HPDE6-E6E7 (cell line): ENCODE results near the gene FALEC.
"Not testable (repeated sequence)": the region's sequence is repeated elsewhere in the genome, so short reads cannot be mapped to it uniquely, and the experiment has no call there.

Experiments
- DNase-seq: peaks from one replicate; pipeline ENCODE4 v3.0.0; 2011; ENCODE audit warnings: missing footprints; ENCODE audit errors: extremely low spot score

FALEC gene

DNA sequence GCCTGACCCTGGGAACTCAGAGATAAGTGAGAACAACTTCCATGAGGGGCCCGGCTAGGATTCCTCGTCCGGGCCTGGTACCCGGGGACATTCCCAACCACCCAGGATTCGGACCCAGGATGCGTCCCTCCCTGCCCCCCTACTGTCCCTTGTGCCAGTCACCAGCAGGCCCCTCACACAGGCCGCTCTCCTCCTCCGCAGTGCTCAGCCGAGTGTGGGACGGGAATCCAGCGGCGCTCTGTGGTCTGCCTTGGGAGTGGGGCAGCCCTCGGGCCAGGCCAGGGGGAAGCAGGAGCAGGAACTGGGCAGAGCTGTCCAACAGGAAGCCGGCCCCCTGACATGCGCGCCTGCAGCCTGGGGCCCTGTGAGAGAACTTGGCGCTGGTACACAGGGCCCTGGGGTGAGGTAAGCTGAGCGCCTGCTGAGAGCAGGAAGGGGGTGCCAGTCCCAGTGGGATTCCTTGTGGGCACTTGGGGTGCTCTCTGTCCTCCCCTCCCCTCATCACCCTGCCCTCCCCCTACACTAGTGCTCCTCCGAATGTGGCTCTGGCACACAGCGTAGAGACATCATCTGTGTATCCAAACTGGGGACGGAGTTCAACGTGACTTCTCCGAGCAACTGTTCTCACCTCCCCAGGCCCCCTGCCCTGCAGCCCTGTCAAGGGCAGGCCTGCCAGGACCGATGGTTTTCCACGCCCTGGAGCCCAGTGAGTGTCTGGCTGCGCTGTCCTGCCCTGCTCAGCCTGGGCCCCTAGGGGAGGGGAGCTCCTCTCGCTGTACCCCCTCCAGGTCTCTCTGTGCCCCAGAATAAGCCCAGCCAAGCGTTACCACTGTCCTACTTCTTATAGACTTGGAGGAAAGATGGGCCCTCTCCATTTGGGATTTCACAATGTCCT is 43.5 kb downstream of the FALEC start:
- no peak for DNase-seq

DNA sequence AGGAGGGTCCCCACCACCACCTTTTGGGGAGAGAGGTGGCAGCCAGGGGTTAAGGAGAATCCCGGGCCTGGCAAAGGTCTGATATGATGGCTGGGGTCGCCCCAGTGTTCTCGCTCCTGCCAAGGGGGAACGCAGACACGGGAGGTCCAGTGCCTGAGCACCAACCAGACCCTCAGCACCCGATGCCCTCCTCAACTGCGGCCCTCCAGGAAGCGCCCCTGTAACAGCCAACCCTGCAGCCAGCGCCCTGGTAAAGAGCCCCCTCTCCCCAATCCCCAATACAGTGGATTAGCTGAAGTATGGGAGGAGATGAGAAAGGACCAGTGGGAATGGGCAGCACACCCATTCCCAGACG is 44.1 kb downstream of the FALEC start:
- no peak for DNase-seq

DNA sequence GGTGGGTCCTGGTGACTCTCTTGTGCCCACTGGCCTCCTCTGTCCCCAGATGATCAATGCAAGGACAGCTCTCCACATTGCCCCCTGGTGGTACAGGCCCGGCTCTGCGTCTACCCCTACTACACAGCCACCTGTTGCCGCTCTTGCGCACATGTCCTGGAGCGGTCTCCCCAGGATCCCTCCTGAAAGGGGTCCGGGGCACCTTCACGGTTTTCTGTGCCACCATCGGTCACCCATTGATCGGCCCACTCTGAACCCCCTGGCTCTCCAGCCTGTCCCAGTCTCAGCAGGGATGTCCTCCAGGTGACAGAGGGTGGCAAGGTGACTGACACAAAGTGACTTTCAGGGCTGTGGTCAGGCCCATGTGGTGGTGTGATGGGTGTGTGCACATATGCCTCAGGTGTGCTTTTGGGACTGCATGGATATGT is 44.5 kb downstream of the FALEC start:
- no peak for DNase-seq

DNA sequence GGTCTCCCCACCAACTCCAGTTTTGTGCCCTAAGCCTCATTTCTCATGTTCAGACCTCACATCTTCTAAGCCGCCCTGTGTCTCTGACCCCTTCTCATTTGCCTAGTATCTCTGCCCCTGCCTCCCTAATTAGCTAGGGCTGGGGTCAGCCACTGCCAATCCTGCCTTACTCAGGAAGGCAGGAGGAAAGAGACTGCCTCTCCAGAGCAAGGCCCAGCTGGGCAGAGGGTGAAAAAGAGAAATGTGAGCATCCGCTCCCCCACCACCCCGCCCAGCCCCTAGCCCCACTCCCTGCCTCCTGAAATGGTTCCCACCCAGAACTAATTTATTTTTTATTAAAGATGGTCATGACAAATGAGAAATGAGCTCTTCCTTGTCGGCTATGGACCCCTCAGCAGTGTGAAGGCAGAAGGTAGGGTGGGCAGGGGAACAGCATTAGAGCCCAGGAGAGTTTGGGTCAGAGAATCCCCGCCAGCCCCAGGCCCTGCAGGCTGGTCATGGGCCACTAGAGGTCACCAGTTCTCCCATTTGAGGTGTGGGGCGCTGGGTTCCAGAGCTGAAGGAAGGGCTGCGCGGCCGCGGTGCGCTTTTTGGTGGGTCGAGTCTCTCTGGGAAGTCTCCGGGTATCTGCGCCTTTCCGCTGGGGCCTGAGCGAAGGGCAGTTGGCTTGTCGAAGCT is 45.2 kb downstream of the FALEC start:
- no peak for DNase-seq

DNA sequence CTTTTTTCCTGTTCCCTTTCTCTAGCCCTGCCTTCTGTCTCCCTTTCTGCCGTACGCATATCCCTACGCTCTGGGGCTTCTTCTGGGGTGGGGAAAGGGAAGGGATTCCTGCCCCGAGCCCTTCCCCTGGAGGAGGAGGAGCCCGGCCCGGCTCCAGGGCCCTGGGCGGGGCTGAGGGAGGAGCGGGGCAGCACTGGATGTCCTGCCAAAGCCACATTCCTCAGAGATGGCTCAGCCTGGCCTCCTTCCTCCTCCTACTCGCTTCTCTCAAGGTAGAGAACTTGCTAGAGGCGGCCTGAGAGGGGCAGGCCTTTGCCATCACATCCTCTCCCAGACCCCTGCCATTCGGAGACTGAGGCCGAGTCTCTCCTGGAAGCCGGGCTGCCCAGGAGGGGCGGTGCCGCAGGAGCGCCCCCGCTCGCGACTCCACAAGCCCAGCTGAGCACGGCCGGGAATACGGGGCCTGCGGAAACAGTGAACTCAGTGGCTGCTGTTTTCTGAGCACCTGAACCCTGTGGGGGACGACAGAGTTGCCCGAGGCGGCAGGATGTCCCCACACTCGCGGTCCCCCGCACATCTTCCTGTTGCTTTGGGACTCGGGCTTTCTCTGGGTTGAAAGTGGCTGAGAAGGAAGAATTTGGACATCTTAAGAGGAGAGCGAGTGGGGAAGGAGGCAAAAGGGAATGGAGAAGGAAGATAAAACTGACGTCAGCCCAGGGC is 45.9 kb downstream of the FALEC start:
- peak; percentile 89 for DNase-seq

DNA sequence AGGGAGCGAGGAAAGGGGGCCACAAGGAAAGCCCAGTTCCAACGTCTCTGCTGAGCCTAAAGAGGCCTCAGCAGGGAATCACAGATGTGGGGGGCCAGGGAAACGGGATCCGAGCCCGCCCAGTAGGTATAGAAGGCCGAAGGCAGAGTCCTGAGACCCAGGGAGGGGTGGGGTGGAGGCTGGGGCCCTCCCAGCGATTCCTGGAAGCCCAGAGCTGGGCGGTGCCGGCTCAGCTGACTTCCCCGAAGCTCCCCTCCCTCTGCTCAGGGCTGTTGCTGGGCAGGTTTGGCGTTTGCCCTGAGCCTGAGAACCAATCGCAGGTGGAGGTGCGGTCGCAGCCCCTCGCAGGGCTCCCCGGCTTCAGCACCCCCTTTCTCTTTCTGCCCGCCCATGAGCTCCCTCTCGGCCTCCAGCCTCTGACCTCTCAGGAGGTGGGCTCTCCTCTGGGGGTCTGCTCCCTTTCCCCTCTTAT is 46.5 kb downstream of the FALEC start:
- DNase-seq, result no peak

DNA sequence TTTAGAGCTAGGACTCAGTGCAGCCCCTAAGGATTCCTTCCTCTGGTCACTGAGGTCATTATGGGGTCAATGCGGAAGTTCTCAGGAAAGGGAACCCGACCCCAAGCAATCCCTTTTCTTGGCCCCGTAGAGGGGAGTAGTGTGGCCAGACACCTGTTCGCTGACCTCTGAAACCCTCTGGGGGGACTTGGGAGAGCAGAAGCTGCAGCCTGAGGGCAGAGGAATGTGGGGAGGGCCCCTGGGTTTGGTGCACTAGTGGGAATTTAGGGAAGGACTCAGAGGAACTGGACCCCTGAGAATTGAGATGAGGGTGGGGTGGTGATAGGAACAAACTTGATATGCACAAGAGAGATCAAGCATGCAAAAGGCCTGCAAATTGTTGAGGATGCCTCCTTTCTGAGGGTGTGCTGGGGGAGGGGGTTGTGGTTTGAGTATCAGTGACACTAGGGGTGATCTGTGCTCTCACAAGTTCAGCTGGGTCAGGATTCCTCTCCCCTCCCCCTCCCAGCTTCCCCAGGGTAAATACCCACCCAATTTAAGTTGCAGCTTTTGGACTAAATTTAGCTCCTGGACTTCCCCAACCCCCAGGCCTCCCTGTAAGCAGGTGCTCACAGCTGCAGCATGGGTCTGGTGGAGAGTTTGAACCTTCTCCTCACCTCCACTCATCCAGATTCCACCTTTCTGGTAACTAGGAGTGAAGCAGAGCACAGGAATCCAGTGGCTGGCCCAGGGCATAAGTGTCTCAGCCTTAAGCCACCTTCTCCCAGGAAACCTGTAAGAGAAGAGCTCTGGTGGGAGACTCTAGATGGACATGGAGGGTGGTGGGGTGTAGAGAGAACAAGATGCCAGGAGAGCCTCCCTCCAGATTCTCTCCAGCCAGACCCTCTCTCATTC is 47.1 kb downstream of the FALEC start:
- no peak for DNase-seq

DNA sequence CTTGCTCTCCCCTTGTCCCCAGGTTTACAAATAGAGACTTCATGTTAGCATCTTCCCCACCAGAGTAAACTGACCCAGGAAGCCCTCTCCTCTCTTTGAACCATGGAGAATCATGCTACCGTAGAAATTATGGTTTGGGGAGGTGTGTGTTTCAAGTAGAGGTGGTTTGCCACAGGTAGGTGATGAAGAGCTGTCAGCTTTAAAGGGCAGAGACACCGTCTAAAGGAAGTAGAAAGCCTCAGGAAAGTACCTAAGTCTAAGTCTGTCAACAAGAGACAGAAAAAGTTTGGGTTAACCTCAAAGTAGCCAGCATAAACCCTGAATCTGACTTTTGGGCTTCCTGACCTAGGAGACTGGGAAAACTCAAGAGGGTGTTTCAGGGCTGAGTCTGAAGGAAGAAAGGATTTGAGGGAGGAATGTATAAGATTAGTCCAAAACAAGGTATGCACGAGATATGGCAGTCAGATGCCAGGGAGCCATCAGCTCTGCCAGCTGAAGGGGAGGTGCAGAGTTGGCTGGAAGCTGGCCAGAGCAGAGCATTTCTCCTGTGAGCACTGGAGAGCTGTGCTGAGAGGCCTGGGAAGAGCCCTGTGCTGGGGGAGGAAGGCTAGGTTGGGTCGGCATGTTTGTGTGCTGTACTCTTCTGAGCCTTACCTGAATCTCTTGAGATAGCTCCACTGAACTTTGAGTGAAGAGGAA is 47.9 kb downstream of the FALEC start:
- DNase-seq, result no peak

DNA sequence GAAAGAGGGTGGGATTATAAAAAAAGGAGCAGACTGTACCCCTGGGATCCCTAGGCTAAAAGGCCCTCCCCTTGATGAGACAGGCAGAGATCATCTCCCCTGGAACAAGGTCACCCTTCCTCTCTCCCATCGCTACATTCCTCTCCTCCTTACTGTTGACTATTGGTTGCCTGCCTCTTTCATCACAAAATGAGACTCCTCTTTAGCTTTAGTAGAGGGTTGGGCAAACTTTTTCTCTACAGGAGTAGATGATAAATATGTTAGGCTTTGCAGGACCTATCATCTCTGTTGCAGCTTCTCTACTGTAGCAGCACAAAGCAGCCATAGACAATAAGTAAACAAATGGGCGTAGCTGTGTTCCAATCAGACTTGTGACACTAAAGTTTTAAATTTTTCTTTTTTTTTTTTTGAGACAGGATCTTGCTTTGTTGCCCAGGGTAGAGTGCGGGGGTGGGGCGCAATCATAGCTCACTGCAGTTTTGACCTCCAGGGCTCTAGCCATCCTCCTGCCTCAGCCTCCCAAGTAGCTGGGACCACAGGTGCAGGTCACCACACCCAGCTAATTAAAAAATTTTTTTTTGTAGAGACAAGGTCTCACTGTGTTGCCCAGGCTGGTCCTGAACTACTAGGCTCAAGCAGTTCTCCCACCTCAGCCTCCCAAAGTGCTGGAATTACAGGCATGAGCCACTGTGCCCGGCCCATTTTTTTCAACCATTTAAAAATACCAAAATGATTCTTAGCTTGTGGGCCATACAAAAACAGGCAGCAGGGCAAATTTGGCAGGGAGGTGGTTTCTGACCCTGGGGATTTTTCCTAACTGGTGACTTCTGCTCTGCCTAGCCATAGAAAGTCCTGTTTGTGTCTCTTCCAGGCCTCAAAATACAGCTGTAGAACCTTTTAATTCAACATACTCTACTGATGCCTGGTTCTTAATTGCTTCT is 48.8 kb downstream of the FALEC start:
- DNase-seq, result no peak

DNA sequence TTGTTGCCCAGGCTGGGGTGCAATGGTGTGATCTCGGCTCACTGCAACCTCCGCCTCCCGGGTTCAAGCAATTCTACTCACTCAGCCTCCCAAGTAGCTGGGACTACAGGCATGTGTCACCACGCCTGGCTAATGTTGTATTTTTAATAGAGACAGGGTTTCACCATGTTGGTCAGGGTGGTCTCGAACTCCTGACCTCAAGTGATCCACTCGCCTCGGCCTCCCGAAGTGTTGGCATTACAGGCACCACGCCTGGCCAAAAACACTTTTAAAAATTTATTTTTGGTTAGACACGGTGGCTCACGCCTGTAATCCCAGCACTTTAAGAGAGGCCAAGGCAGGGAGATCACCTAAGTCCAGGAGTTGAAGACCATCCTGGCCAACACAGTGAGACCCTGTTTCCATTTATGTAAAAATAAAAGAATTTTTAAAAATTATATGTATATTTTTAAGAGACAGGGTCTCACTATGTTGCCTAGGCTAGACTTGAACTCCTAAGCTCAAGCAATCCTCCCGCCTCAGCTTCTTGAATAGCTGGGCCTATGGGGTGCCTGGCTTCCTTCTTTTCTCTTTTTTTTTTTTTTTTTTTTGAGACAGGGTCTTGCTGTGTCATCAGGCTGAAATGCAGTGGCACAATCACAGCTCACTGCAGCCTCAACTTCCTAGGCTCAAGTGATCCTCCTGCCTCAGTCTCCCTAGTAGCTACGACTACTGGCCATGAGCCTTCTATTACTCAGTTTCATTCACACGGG is 49.9 kb downstream of the FALEC start:
- DNase-seq, result not testable (repeated sequence)

DNA sequence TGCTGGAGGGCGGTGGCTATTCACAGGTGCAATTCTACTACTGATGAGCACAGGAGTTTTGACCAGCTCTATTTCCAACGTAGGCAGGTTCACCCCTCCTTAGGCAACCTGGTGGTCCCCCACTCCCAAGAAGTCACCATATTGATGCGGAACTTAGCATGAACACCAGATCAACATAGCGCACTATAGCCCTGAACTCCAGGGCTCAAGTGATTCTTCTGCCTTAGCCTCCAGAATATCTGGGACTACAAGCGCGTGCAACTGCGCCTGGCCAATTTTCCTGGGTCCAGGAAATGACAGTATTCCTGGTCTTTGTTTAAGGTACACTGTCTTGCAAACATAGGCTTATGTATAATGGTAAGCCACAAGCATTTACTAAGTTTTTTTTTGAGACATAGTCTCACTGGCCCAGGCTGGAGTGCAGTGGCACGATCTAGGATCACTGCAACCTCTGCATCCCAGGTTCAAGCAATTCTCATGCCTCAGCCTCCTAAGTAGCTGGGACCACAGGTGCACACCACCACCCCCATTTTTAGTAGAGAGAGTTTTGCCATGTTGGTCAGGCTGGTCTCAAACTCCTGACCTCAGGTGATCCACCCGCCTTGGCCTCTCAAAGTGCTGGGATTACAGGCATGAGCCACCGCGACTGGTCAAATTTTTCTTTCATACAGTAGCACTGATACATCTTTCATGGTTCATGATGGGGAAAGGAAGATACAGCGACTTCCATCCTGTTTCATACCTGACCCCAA is 51.2 kb downstream of the FALEC start:
- DNase-seq, result no peak

DNA sequence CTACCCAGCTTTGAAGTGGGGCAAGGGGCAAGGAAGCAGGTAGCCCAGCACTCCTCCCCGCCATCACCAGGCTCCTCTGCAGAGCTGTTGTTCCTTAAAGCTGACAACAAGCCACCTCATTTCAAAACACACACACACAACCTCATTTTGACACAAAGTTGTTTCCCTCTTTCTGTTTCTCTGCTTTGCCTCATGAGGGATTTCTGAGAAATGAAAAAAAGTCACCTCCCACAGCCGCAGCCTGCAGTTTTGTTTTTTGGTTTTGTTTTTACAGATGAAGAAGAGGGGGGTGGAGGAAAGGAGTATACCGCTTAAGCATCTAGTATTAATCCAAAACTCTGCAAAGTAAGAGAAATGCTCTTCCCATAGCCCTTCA is 51.8 kb downstream of the FALEC start:
- no peak for DNase-seq

DNA sequence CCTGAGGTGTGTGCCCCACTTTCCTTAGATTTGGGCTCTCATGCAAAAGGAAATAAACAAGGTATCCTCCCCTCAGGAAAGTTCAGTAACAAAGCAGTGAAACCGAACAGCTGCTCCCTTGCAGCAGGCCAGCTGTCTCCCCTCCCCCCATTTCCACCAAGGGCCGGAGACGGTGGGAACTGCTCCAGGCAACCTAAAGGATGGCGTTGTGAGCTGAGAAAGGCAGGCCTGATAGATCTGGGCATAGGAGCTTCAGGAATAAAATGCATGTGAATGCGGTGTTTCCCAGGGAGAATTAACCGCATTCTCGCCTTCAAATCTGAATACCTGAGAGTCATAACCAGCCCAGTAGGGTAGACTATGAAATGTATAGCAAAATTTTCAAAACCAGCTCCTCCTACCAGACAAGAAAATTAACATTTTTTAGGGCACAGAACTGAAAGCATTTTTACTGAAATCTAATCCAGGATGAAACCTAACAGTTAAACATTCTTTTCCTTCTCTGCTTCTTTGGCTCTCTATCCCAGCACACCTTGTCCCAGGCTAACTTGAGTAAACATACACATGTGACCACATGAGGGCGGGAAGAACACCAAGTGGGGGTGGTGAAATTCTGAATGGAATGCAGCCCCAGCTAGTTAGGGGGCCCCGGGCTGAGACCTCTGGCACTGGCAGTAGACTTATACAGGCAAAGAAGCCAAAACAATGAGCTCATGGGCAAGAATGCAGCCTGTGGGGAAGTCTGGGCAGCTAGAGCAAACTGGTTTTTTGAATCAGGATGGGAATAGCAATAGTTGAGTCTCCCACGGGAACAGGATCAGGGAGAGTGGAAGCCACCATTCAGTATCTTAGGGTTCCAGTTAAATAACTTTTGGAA is 52.4 kb downstream of the FALEC start:
- DNase-seq, result no peak

DNA sequence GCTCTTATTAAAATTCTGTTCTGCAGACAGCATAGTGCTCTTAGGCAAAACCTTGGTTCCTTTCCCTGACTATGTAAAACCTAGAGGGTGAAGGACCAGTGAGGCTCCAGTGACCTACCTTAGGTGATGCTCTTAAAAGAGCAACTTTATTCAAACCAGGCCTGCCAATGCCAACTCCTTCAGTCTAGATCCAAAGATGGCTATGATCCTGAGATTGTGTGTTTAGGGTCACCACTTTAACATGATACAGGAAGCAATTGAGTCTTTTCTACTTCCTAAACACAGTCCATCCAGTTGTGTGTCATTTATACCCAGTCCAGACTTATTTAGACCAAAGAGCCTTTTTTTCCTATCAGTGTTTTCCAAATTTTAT is 53.0 kb downstream of the FALEC start:
- DNase-seq, result no peak

DNA sequence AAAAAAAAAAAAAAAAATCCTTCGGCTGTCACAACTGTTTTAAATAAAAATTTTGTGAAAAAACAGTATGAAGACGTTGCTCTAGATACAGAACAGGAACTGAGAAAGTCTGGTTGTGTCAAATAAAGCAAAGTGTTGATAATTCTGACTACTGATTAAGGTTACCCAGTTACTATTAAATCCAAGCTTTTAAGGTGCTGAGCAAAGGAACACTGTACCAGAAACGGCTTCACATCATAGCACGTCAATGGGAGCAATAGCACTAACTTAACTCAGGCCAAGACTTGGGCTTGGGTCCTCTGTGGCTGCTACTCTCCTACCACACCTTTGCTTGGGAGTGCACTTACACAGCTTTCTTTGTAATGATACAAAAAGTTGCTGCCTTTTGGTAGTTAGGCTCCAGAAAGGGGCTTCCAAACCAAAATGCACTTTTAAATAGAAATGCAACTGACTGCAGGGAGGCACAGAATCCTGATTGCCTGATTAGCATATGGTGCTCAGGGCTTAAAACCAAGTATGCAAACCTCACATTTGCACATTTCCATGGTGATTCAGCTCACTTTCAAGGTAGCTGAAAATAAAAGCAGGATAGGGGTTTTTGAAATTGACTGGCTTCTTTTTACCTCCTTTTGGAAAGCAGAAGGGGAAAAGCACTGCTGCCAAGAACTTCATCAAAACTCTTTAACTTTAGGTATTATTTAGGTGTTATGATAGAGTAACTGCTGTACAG is 57.5 kb downstream of the FALEC start:
- no peak for DNase-seq

DNA sequence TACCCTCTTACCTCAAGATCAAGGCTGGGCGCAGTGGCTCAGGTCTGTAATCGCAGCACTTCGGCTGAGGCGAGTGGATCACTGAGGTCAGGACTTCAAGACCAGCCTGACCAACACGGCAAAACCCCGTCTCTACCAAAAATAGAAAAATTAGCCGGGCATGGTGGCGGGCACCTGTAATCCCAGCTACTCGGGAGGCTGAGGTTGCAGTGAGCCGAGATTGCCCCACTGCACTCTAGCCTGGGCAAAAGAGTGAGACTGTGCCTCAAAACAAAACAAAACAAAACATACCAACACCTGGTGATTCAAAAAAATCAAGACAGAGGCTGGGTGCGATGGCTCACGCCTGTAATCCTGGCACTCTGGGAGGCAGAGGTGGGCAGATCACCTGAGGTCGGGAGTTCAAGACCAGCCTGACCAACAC is 58.1 kb downstream of the FALEC start:
- not testable (repeated sequence) for DNase-seq
